Embryonic facial prominence (tissue), 1 donor: ENCODE measurements around the gene PRR35.
A peak's percentile ranks its signal among the peaks of the same experiment; 100 is the strongest.

Experiments
- DNase-seq: peaks from one replicate; pipeline ENCODE4 v3.0.0-alpha.2; 2016; ENCODE audit errors: extremely low spot score

Gene PRR35

GRCh38 chr16:560204-560700 lies at the start of gene PRR35:
PRR35 (plus strand) TSS chr16:560394; CDS start chr16:563295, 2,901 bp downstream.
- DNase-seq: no peak

- no peak for DNase-seq
Observed at GRCh38 chr16:512802-513201, 47.4 kb upstream of the PRR35 start.

- no peak for DNase-seq
Observed at GRCh38 chr16:513950-514349, 46.2 kb upstream of the PRR35 start.

- DNase-seq: no peak
Observed at GRCh38 chr16:515175-515938, 44.8 kb upstream of the PRR35 start.

GRCh38 chr16:515939-516226 lies 44.3 kb upstream of the PRR35 start:
- no peak for DNase-seq

- DNase-seq: no peak
Observed at GRCh38 chr16:516301-516700, 43.9 kb upstream of the PRR35 start.

GRCh38 chr16:518858-519257 lies 41.3 kb upstream of the PRR35 start:
- DNase-seq: no peak

GRCh38 chr16:519425-519824 lies 40.8 kb upstream of the PRR35 start:
- no peak for DNase-seq

GRCh38 chr16:519841-520687 lies 40.1 kb upstream of the PRR35 start:
- no peak for DNase-seq

GRCh38 chr16:520847-521246 lies 39.3 kb upstream of the PRR35 start:
- DNase-seq: no peak

- DNase-seq: no peak
Observed at GRCh38 chr16:521381-522210, 38.6 kb upstream of the PRR35 start.

- no peak for DNase-seq
Observed at GRCh38 chr16:522320-523096, 37.7 kb upstream of the PRR35 start.

GRCh38 chr16:523097-523741 lies 37.0 kb upstream of the PRR35 start:
- DNase-seq: no peak

- DNase-seq: no peak
Observed at GRCh38 chr16:524274-525040, 35.7 kb upstream of the PRR35 start.

GRCh38 chr16:525123-525519 lies 35.1 kb upstream of the PRR35 start:
- DNase-seq: no peak

GRCh38 chr16:525520-526180 lies 34.5 kb upstream of the PRR35 start:
- no peak for DNase-seq

- DNase-seq: no peak
Observed at GRCh38 chr16:526181-527014, 33.8 kb upstream of the PRR35 start.

- DNase-seq: peak; percentile 69
Observed at GRCh38 chr16:527015-527903, 32.9 kb upstream of the PRR35 start, which contains the start of gene CAPN15. CAPN15 (plus strand) TSS chr16:527712; CDS start chr16:546839, 19,127 bp downstream.
